HuH-7 (cell line): ENCODE data around the gene ZNF700.
"Not testable (repeated sequence)": the region's sequence is repeated elsewhere in the genome, so short reads cannot be mapped to it uniquely, and the experiment has no call there.

Experiments used
- DNase-seq: peaks from one replicate; pipeline ENCODE4 v3.0.0; 2011; ENCODE audit warnings: low spot score

ZNF700 gene

GRCh38 chr19:11924886-11925650, at the start of gene ZNF700:
Gene ZNF700 (plus strand): TSS chr19:11925107. CDS start chr19:11925211, 104 bp downstream.
- peak; percentile 90 for DNase-seq

GRCh38 chr19:11879687-11880266, 45.1 kb upstream of the ZNF700 start:
- DNase-seq = not testable (repeated sequence)

GRCh38 chr19:11880598-11880997, 44.3 kb upstream of the ZNF700 start:
- DNase-seq = no peak

- DNase-seq = peak; percentile 28
These were observed 43.6 kb upstream of the ZNF700 start for GRCh38 chr19:11881151-11881800.

- no peak for DNase-seq
These were observed 42.3 kb upstream of the ZNF700 start for GRCh38 chr19:11882606-11883005.

GRCh38 chr19:11887234-11887610, 37.7 kb upstream of the ZNF700 start:
- no peak for DNase-seq

- peak; percentile 59 for DNase-seq
These were observed 37.0 kb upstream of the ZNF700 start, which contains the start of gene ZNF69 for GRCh38 chr19:11887611-11888531. Gene ZNF69 (plus strand): TSS chr19:11887782. CDS start chr19:11887924, 142 bp downstream.

- DNase-seq = not testable (repeated sequence)
These were observed 35.0 kb upstream of the ZNF700 start for GRCh38 chr19:11889901-11890300.

- DNase-seq = no peak
These were observed 34.3 kb upstream of the ZNF700 start for GRCh38 chr19:11890634-11891033.

GRCh38 chr19:11894851-11895250, 30.1 kb upstream of the ZNF700 start:
- no peak for DNase-seq

- no peak for DNase-seq
These were observed 22.7 kb upstream of the ZNF700 start for GRCh38 chr19:11902228-11902627.

GRCh38 chr19:11905928-11906327, 19.0 kb upstream of the ZNF700 start:
- no peak for DNase-seq

- DNase-seq = not testable (repeated sequence)
These were observed 13.0 kb upstream of the ZNF700 start for GRCh38 chr19:11911937-11912336.

- not testable (repeated sequence) for DNase-seq
These were observed 10.4 kb upstream of the ZNF700 start for GRCh38 chr19:11914417-11915051.

- DNase-seq = no peak
These were observed 2.9 kb upstream of the ZNF700 start for GRCh38 chr19:11921852-11922495.

- DNase-seq = not testable (repeated sequence)
These were observed 812 bp downstream of the ZNF700 start for GRCh38 chr19:11925651-11926187.

- no peak for DNase-seq
These were observed 2.3 kb downstream of the ZNF700 start for GRCh38 chr19:11927227-11927626.

GRCh38 chr19:11931051-11931450, 6.1 kb downstream of the ZNF700 start:
- no peak for DNase-seq

GRCh38 chr19:11931513-11931912, 6.6 kb downstream of the ZNF700 start:
- DNase-seq = no peak

GRCh38 chr19:11935829-11936228, 10.9 kb downstream of the ZNF700 start:
- DNase-seq = not testable (repeated sequence)

- DNase-seq = not testable (repeated sequence)
These were observed 13.5 kb downstream of the ZNF700 start for GRCh38 chr19:11938383-11938782.
